Metanephros (tissue), 1 donor: ENCODE measurements around the gene NONO. TPM values are rescaled to one million over a fixed set of nuclear protein-coding genes. Genes with fewer than 3 reads are reported as not detected.

ENCODE experiments used
- total RNA-seq: library from RNA; depleted of rRNA; stranded (reverse); fragments of >200 nt; gene quantifications from one replicate; pipeline ENCODE4 v1.2.3, GENCODE V29; 2014

NONO gene
- total RNA-seq: 409 TPM

DNA sequence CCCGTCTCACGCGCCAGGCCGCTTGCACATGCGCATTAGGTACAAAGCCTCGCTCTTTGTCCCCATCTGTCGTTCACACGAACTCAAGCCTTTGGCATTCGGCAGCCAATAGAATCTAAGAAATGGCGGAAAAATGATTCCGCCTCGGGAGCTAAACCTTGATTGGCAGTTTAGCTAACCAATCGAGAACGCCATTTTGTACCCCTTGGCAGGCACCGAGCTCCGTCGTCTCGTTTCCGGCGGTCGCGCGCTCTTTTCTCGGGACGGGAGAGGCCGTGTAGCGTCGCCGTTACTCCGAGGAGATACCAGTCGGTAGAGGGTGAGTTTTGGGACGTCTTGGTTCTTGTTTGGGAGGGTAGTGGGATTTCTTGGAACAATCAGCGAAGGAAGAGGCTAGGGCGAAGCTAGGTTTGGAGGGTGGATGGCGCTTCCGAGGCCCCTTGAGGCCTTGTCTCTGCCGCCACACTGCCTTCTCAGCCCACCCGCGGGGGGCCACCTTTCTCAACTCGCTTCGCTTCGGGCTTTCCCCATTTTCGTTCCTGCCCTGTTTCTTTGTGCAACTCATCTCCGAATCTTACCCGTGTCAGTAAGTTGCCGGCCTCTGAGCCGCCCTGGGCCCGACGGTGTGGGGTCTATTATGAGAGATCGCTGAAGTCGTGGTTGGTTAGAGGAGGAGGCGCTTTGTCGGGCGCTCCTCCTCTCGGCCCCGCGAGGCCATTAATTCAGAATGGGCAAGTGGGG lies at the start of gene NONO:
TSS of gene NONO (plus strand) at position 233 of the 741 bp plus-strand sequence. CDS start 7,003 bp downstream, outside the sequence.

DNA sequence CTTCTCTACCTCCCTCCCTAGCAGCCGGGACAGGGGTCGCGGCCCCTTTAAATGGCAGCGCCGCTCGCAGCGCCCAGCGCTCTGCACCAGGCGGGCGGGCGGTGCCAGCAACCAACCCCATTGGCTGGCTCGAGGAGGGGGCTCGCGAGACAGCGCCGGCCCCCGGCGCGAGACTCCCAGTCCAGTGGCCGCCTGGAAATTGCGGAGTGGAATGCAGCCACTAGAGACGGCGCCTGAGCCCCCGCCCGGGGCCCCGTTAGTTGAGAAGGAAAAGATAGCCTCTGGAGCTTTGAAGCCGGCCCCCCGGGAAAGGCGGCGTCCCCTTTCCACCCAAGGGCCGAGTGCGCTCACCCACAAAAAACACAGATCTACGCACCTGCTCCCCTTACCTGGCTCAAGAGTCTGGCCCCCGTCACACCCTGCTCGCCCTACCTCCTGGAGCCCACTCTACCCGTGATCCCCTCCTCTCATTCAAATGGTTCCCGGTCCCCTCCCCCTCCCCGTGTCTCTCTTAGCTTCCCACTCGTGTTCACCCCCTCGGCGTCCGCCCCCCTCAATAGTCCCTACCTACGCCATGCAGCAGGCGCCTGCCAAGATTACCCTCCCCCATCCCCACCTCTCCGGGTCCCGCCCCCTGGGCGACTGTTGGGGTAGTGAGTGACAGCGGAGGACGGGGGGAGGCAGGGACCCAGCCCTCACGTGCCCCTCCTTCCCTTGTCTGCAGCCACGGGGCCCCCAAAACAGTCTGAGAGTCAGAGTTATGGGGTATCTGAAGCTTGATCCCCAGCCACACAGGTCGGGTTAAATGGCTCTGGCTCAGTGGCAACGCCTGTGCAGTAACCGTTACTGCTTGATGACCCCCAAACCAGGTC lies 29.1 kb upstream of the NONO start, which contains the start of gene ZMYM3:
TSS of gene ZMYM3 (minus strand) at position 49 of the 872 bp plus-strand sequence. CDS start 885 bp downstream, outside the sequence.

DNA sequence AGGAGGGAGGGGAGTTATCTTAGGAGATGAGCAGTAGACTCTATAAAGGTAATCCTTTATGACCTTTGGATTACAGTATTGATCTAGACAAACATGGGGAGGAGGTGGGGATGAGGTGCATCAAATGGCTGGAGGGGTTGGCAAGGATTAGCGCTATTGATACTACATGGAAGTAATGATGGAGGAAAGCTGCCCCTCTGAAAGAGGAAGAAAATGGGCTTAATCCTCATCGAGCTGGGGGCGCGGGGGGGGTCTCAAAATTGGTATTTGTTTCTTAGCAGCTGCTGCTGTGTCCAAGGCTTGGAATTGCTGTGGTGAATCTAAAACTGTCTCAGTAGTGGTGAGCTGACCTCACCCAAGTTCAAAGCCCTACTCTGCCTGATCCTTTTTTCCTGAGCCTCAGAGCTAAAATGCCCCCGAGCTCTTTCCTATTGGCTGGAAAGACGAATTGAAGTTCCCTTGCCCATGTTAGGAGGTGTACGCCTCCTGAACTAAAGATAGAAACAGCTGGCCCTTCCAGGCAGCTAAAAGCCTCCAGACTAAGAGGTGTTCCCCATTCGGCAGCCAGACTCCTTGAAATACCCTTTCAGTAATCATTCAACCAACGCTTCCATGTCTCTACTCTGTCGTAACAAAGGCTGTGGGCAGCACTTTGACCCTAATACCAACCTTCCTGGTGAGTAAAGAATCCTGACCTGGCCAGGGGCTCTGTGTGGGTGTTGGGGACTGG lies 17.9 kb downstream of the NONO start, which contains the start of gene ITGB1BP2:
TSS of gene ITGB1BP2 (plus strand) at position 556 of the 730 bp plus-strand sequence. CDS start at position 613, 57 bp downstream.

Other genes starting within 250 kb of the NONO start
- gene SNX12, start 215.3 kb upstream of the NONO start, total RNA-seq: 46.9 TPM
- 20.8 TPM for gene FOXO4, start 187.8 kb upstream of the NONO start, total RNA-seq
- gene CXorf65, start 176.9 kb upstream of the NONO start, total RNA-seq: 0.23 TPM
- gene IL2RG, start 172.1 kb upstream of the NONO start, total RNA-seq: 3.2 TPM
- 57.5 TPM for gene MED12, start 165.0 kb upstream of the NONO start, total RNA-seq
- gene NLGN3, start 138.8 kb upstream of the NONO start, total RNA-seq: 2.2 TPM
- gene GJB1, start 60.4 kb upstream of the NONO start, total RNA-seq: 15.1 TPM
- 40.8 TPM for gene ZMYM3, start 29.5 kb upstream of the NONO start, total RNA-seq
- gene ITGB1BP2, start 18.1 kb downstream of the NONO start, total RNA-seq: 16.9 TPM
- gene TAF1, start 82.7 kb downstream of the NONO start, total RNA-seq: 45.5 TPM
- 279 TPM for gene OGT, start 249.5 kb downstream of the NONO start, total RNA-seq